TTC549 (cell line): ENCODE measurements around the gene FAM83C.
"Not testable (repeated sequence)": the region's sequence is repeated elsewhere in the genome, so short reads cannot be mapped to it uniquely, and the experiment has no call there.

Experiments
- FAIRE-seq: peaks from 2 replicates; lab custom pipeline; 2012; peaks lifted over from hg19 to GRCh38; lab: Jason Lieb, UNC

FAM83C gene

GRCh38 chr20:35318502-35319157 is 26.4 kb upstream of the FAM83C start:
- FAIRE-seq = no peak

GRCh38 chr20:35317416-35318210 is 25.4 kb upstream of the FAM83C start:
- no peak for FAIRE-seq

- no peak for FAIRE-seq
Observed at GRCh38 chr20:35316086-35316485, 23.9 kb upstream of the FAM83C start.

- FAIRE-seq = not testable (repeated sequence)
Observed at GRCh38 chr20:35315632-35316020, 23.4 kb upstream of the FAM83C start.

GRCh38 chr20:35314816-35315631 is 22.8 kb upstream of the FAM83C start:
- no peak for FAIRE-seq

- FAIRE-seq = no peak
Observed at GRCh38 chr20:35312318-35312717, 20.1 kb upstream of the FAM83C start.

GRCh38 chr20:35311822-35312221 is 19.6 kb upstream of the FAM83C start:
- FAIRE-seq = no peak

- no peak for FAIRE-seq
Observed at GRCh38 chr20:35311409-35311808, 19.2 kb upstream of the FAM83C start.

- no peak for FAIRE-seq
Observed at GRCh38 chr20:35307666-35308653, 15.7 kb upstream of the FAM83C start.

GRCh38 chr20:35306931-35307517 is 14.8 kb upstream of the FAM83C start:
- no peak for FAIRE-seq

GRCh38 chr20:35305682-35306556 is 13.7 kb upstream of the FAM83C start:
- no peak for FAIRE-seq

GRCh38 chr20:35304956-35305355 is 12.7 kb upstream of the FAM83C start:
- no peak for FAIRE-seq

GRCh38 chr20:35303735-35304491 is 11.7 kb upstream of the FAM83C start:
- no peak for FAIRE-seq

- no peak for FAIRE-seq
Observed at GRCh38 chr20:35303382-35303734, 11.1 kb upstream of the FAM83C start.

GRCh38 chr20:35302421-35303335 is 10.5 kb upstream of the FAM83C start:
- FAIRE-seq = no peak

- FAIRE-seq = no peak
Observed at GRCh38 chr20:35301426-35301825, 9.2 kb upstream of the FAM83C start.

- FAIRE-seq = no peak
Observed at GRCh38 chr20:35300469-35301262, 8.4 kb upstream of the FAM83C start.

- FAIRE-seq = no peak
Observed at GRCh38 chr20:35299780-35300179, 7.6 kb upstream of the FAM83C start.
